Thoracic aorta (tissue), 2 donors: ENCODE data around the gene RHOXF1. TPM values are rescaled to one million over a fixed set of nuclear protein-coding genes. Genes with fewer than 3 reads are reported as not detected.
"Not testable (repeated sequence)": the region's sequence is repeated elsewhere in the genome, so short reads cannot be mapped to it uniquely, and the experiment has no call there.

Experiments used
- ATAC-seq: fragments of 150-250 bp; one replicate; pipeline ENCODE4 v1.8.0; 2017; ENCODE audit warnings: low read depth; ENCODE audit not compliant: insufficient number of reproducible peaks, low FRiP score
- DNase-seq: peaks from one replicate; pipeline ENCODE4 v3.0.0-alpha.2; 2020; ENCODE audit warnings: low spot score
- H3K27ac ChIP-seq, 2 donors: fragments of 200-600 bp; sonication (generic); 1 replicate in 1 of 2; 2 replicates in 1 of 2; pipeline ENCODE4 v1.5.1; 2016; ENCODE audit warnings: mild to moderate bottlenecking in 2 of 2, moderate library complexity in 2 of 2
- H3K27me3 ChIP-seq: fragments of 200-600 bp; sonication (generic); replicated peaks from 2 replicates; pipeline ENCODE4 v1.6.0; 2016; ENCODE audit warnings: mild to moderate bottlenecking; ENCODE audit not compliant: insufficient read depth
- H3K36me3 ChIP-seq: fragments of 200-600 bp; sonication (generic); one replicate; pipeline ENCODE4 v1.5.1; 2016
- H3K4me1 ChIP-seq, 2 donors: fragments of 200-600 bp; sonication (generic); 1 replicate in 1 of 2; 2 replicates in 1 of 2; pipeline versions ENCODE4 v1.5.1 to v1.6.0; 2016; ENCODE audit warnings: low read depth in 2 of 2, mild to moderate bottlenecking in 1 of 2; ENCODE audit not compliant: control insufficient read depth in 1 of 2
- H3K4me3 ChIP-seq: fragments of 200-600 bp; sonication (generic); 2 replicates; pipeline ENCODE4 v1.5.1; 2016; ENCODE audit warnings: mild to moderate bottlenecking
- H3K9me3 ChIP-seq: fragments of 200-600 bp; sonication (generic); 2 replicates; pipeline ENCODE4 v1.5.1; 2016
- CTCF ChIP-seq: fragments of 200-600 bp; sonication (generic); IDR thresholded peaks from one replicate; pipeline ENCODE4 v1.5.1; 2019; ENCODE audit warnings: antibody characterized with exemption
- total RNA-seq, 2 donors: library from RNA; depleted of rRNA; stranded (reverse); fragments of >200 nt; gene quantifications; one replicate each; pipeline versions ENCODE4 v1.1.0 to v1.2.3, GENCODE V29; 2016

RHOXF1 gene
- total RNA-seq, 2 donors from 2014 or later = not detected

GRCh38 chrX:120144178-120144844, 28.6 kb upstream of the RHOXF1 start:
- H3K9me3 ChIP-seq = no peaks in the 10 kb centered on the region
- no peaks in the 10 kb centered on the region for H3K36me3 ChIP-seq
- DNase-seq = no peak
- ATAC-seq = no peak
- no peak overlapping the region for H3K27ac ChIP-seq
- no peak overlapping the region for H3K4me3 ChIP-seq
- H3K4me1 ChIP-seq = no peaks in the 10 kb centered on the region
- no peaks in the 10 kb centered on the region for H3K27me3 ChIP-seq
- no peak for TF ChIP-seq CTCF

- no peak overlapping the region for H3K27ac ChIP-seq
- no peaks in the 10 kb centered on the region for H3K27me3 ChIP-seq
- DNase-seq = no peak
- H3K4me1 ChIP-seq = no peaks in the 10 kb centered on the region
- H3K36me3 ChIP-seq = no peaks in the 10 kb centered on the region
- H3K9me3 ChIP-seq = no peaks in the 10 kb centered on the region
- ATAC-seq = no peak
- TF ChIP-seq CTCF = no peak
- H3K4me3 ChIP-seq = no peak overlapping the region
Observed at GRCh38 chrX:120140293-120140981, 24.7 kb upstream of the RHOXF1 start.

- no peak overlapping the region for H3K4me3 ChIP-seq
- H3K9me3 ChIP-seq = no peaks in the 10 kb centered on the region
- H3K36me3 ChIP-seq = no peaks in the 10 kb centered on the region
- H3K4me1 ChIP-seq = no peaks in the 10 kb centered on the region
- DNase-seq = no peak
- no peak for TF ChIP-seq CTCF
- ATAC-seq = no peak
- no peaks in the 10 kb centered on the region for H3K27me3 ChIP-seq
- no peak overlapping the region for H3K27ac ChIP-seq
Observed at GRCh38 chrX:120137439-120137838, 21.7 kb upstream of the RHOXF1 start.

GRCh38 chrX:120136840-120137239, 21.1 kb upstream of the RHOXF1 start:
- Histone ChIP-seq H3K36me3 (no peaks in the 10 kb centered on the region), H3K9me3 (no peaks in the 10 kb centered on the region), H3K4me1 (no peaks in the 10 kb centered on the region), H3K27ac (no peak overlapping the region), H3K27me3 (no peaks in the 10 kb centered on the region), H3K4me3 (no peak overlapping the region)
- DNase-seq = no peak
- ATAC-seq = no peak
- no peak for TF ChIP-seq CTCF

GRCh38 chrX:120136128-120136527, 20.4 kb upstream of the RHOXF1 start:
- TF ChIP-seq CTCF = no peak
- Histone ChIP-seq H3K4me1 (no peaks in the 10 kb centered on the region), H3K9me3 (no peaks in the 10 kb centered on the region), H3K36me3 (no peaks in the 10 kb centered on the region), H3K27me3 (no peaks in the 10 kb centered on the region), H3K4me3 (no peak overlapping the region), H3K27ac (no peak overlapping the region)
- DNase-seq (no peak), ATAC-seq (no peak)

- ATAC-seq, H3K27ac ChIP-seq: not testable (repeated sequence)
Observed at GRCh38 chrX:120128306-120128846, 12.7 kb upstream of the RHOXF1 start.

More at GRCh38 chrX:120128306-120128846, 12.7 kb upstream of the RHOXF1 start:
- not testable (repeated sequence) for H3K36me3 ChIP-seq, DNase-seq, H3K27me3 ChIP-seq, H3K4me1 ChIP-seq, H3K9me3 ChIP-seq, H3K4me3 ChIP-seq
